Natural killer cell (primary cell): ENCODE results near the gene KRT37. TPM values are rescaled to one million over a fixed set of nuclear protein-coding genes. Genes with fewer than 3 reads are reported as not detected.

Experiments
- ATAC-seq, 3 donors: fragments of 150-1000 bp in 2 of 3; fragments of 200-7000 bp in 1 of 3; cut with Tn5 transposase; 1 replicate in 1 of 3; 2 replicates in 2 of 3; pipeline ENCODE4 v1.10.0; 2021; ENCODE audit warnings: mild to moderate bottlenecking in 2 of 3, moderate library complexity in 2 of 3
- DNase-seq, 2 donors: peaks; one replicate each; pipeline versions ENCODE4 v3.0.0 to v3.0.0-alpha.2; 2013 to 2021; ENCODE audit warnings: mixed read lengths in 1 of 2
- H3K27ac ChIP-seq: one replicate; pipeline ENCODE4 v1.5.1; 2013; ENCODE audit warnings: mild to moderate bottlenecking, low read length
- H3K27me3 ChIP-seq: one replicate; pipeline ENCODE4 v1.6.1; 2013; ENCODE audit warnings: low read length; ENCODE audit not compliant: control insufficient read depth, insufficient read depth
- H3K36me3 ChIP-seq: one replicate; pipeline ENCODE4 v1.6.1; 2013; ENCODE audit warnings: low read length; ENCODE audit not compliant: control insufficient read depth, insufficient read depth
- H3K4me1 ChIP-seq: one replicate; pipeline ENCODE4 v1.6.1; 2013; ENCODE audit warnings: low read length; ENCODE audit not compliant: control insufficient read depth, insufficient read depth
- H3K4me3 ChIP-seq: one replicate; pipeline ENCODE4 v1.5.1; 2013; ENCODE audit warnings: low read length
- H3K9me3 ChIP-seq: one replicate; pipeline ENCODE4 v1.6.1; 2013; ENCODE audit warnings: low read length; ENCODE audit not compliant: control insufficient read depth, insufficient read depth
- H3K27ac Mint-ChIP-seq, 2 donors: one replicate each; pipeline ENCODE4 v1.8.0; 2022; ENCODE audit warnings: mild to moderate bottlenecking in 2 of 2, mixed read lengths in 2 of 2, moderate library complexity in 1 of 2
- H3K27me3 Mint-ChIP-seq, 2 donors: one replicate each; pipeline ENCODE4 v1.8.0; 2022; ENCODE audit warnings: low read depth in 2 of 2, mixed read lengths in 2 of 2
- H3K36me3 Mint-ChIP-seq: one replicate; pipeline ENCODE4 v1.8.0; 2022; ENCODE audit warnings: mixed read lengths
- H3K4me1 Mint-ChIP-seq, 2 donors: one replicate each; pipeline ENCODE4 v1.8.0; 2022; ENCODE audit warnings: mixed read lengths in 2 of 2
- H3K4me3 Mint-ChIP-seq: one replicate; pipeline ENCODE4 v1.8.0; 2022; ENCODE audit warnings: mild to moderate bottlenecking, moderate library complexity, mixed read lengths
- H3K9me3 Mint-ChIP-seq, 2 donors: one replicate each; pipeline ENCODE4 v1.8.0; 2022; ENCODE audit warnings: mixed read lengths in 2 of 2
- CTCF ChIP-seq: fragments of 200-600 bp; IDR thresholded peaks from one replicate; pipeline ENCODE4 v1.8.0; 2022; ENCODE audit warnings: antibody characterized with exemption
- WGBS: methylation state at CpG from one replicate; pipeline ENCODE4 v1.1.7; 2013; ENCODE audit warnings: missing lambda C conversion rate; ENCODE audit not compliant: insufficient coverage; 5-methylcytosine and 5-hydroxymethylcytosine counted together
- intact Hi-C: fragments of 100-400 bp; cut with micrococcal nuclease; formaldehyde crosslinking; loops from one replicate; pipeline ENCODE4 v1.14.2; 2022
- total RNA-seq, 4 donors: library from RNA; stranded (reverse); fragments of 120-200 nt in 1 of 4; gene quantifications; one replicate each; pipeline versions ENCODE4 v1.2.3 to v1.2.4, GENCODE V29; 2013 to 2022

The KRT37 gene
- total RNA-seq, 3 donors from 2014 or later (not counting 1 experiment from before 2014, with no cell fraction given), result not detected

- H3K9me3 ChIP-seq, result no peaks in the 10 kb centered on the region
- no peaks in the 10 kb centered on the region for H3K27me3 ChIP-seq
- ATAC-seq, result no peak
- no peak overlapping the region for H3K27ac ChIP-seq
- no peak for TF ChIP-seq CTCF
- no peaks in the 10 kb centered on the region for H3K36me3 ChIP-seq
- Mint-ChIP-seq H3K9me3 (no peaks in the 10 kb centered on the region), H3K4me1 (no peaks in the 10 kb centered on the region), H3K36me3 (no peaks in the 10 kb centered on the region), H3K4me3 (no peak overlapping the region), H3K27me3 (peaks cover 18 to 19% of the 10 kb centered on the region in 2 donors), H3K27ac (no peak overlapping the region)
- WGBS, result 78% methylated on average over 6 of the region's 6 CpGs
- no peaks in the 10 kb centered on the region for H3K4me1 ChIP-seq
- DNase-seq, result no peak
- intact Hi-C loops, result no loop called here
- H3K4me3 ChIP-seq, result no peak overlapping the region
Observed at GRCh38 chr17:41464682-41465081, 40.3 kb upstream of the KRT37 start.

DNA sequence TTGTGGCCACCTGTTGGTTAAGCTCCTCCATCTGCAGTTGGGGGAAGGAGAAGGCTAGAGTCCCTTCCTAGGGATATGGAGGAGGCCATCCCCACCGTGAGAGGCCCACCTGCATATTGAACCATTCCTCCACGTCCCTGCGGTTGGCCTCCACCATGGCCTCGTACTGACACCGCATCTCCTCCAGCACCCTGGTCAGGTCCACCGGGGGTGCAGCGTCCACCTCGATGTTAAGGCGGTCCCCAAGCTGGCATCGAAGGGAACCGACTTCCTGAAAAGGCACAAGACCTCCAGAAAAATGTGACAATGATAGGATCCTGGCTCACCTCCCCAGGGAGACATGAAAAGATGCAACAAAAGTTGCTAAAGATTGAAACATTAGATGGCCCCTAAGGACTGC is 39.8 kb upstream of the KRT37 start:
- Mint-ChIP-seq H3K4me1 (no peaks in the 10 kb centered on the region), H3K4me3 (no peak overlapping the region), H3K27ac (no peak overlapping the region), H3K27me3 (peaks cover 14 to 18% of the 10 kb centered on the region in 2 donors), H3K36me3 (no peaks in the 10 kb centered on the region), H3K9me3 (no peaks in the 10 kb centered on the region)
- Histone ChIP-seq H3K4me3 (no peak overlapping the region), H3K36me3 (no peaks in the 10 kb centered on the region), H3K9me3 (no peaks in the 10 kb centered on the region), H3K4me1 (no peaks in the 10 kb centered on the region), H3K27ac (no peak overlapping the region), H3K27me3 (no peaks in the 10 kb centered on the region)
- DNase-seq, result no peak
- ATAC-seq, result no peak
- intact Hi-C loops, result no loop called here
- WGBS, result 91% methylated on average over 11 of the region's 11 CpGs
- no peak for TF ChIP-seq CTCF

DNA sequence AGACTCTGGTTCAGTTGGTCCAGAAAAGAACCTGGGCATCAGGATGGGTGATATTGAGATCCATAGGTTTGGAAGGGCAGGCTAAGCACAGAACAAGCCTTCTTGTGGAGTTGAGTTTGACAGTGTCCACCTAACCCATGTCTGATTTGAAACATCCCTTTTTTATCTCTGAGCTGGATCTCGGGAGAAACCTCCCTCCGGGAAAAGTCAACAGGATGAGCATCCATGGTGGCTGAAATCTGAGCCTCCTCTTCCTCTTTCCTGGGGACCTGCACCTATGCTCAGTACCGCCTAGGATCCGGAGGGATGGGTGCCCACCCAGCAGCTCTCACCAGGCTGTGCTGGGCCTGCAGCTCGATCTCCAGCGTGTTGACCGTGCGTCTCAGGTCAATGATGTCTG is 39.4 kb upstream of the KRT37 start:
- no peak overlapping the region for H3K27ac Mint-ChIP-seq
- Histone ChIP-seq H3K27me3 (no peaks in the 10 kb centered on the region), H3K27ac (no peak overlapping the region), H3K9me3 (no peaks in the 10 kb centered on the region), H3K4me3 (no peak overlapping the region), H3K36me3 (no peaks in the 10 kb centered on the region), H3K4me1 (no peaks in the 10 kb centered on the region)
- TF ChIP-seq CTCF, result no peak
- WGBS, result 92% methylated on average over 8 of the region's 8 CpGs
- no peaks in the 10 kb centered on the region for H3K9me3 Mint-ChIP-seq
- no peaks in the 10 kb centered on the region for H3K4me1 Mint-ChIP-seq
- no peaks in the 10 kb centered on the region for H3K36me3 Mint-ChIP-seq
- ATAC-seq (no peak), DNase-seq (no peak)
- H3K27me3 Mint-ChIP-seq, result peaks cover 10 to 17% of the 10 kb centered on the region in 2 donors
- no peak overlapping the region for H3K4me3 Mint-ChIP-seq
- intact Hi-C loops, result no loop called here

DNA sequence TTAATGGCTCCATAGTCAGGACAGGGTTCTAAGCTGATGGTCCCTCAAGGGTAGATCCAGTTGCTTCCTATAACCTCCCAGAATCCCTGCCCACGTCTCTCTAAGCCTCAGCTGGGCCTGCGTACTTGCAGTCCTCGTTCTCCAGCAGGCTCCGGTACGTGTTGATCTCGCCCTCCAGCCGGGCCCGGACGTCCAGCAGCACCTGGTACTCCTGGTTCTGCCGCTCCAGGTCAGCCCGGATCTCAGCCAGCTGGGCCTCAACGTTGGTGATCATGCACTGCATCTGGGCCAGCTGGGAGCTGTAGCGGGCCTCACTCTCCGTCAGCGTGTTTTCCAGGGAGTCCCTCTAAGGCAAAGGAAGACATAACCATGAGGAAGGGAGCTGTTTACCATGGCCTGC is 38.3 kb upstream of the KRT37 start:
- Histone ChIP-seq H3K4me3 (no peak overlapping the region), H3K4me1 (no peaks in the 10 kb centered on the region), H3K27ac (no peak overlapping the region), H3K9me3 (no peaks in the 10 kb centered on the region), H3K27me3 (no peaks in the 10 kb centered on the region), H3K36me3 (no peaks in the 10 kb centered on the region)
- Mint-ChIP-seq H3K27ac (no peak overlapping the region), H3K4me3 (no peak overlapping the region), H3K36me3 (no peaks in the 10 kb centered on the region), H3K27me3 (peaks cover 0 to 14% of the 10 kb centered on the region in 2 donors), H3K9me3 (no peaks in the 10 kb centered on the region), H3K4me1 (no peaks in the 10 kb centered on the region)
- no peak for TF ChIP-seq CTCF
- WGBS, result 77% methylated on average over 15 of the region's 15 CpGs
- intact Hi-C loops, result no loop called here
- ATAC-seq (no peak), DNase-seq (no peak)
